Stomach (tissue), 9 donors: ENCODE results near the gene IFIH1. TPM values are rescaled to one million over a fixed set of nuclear protein-coding genes. Genes with fewer than 3 reads are reported as not detected.

ENCODE experiments used
- DNase-seq, 2 donors: peaks; one replicate each; pipeline versions ENCODE4 v3.0.0 to v3.0.0-alpha.2; 2013 to 2019
- H3K27ac ChIP-seq, 5 donors: fragments of 200-600 bp in 4 of 5; sonication (generic) in 4 of 5; one replicate each; pipeline ENCODE4 v1.5.1; 2013 to 2019; ENCODE audit warnings: mild to moderate bottlenecking in 1 of 5, moderate library complexity in 1 of 5
- H3K27me3 ChIP-seq, 3 donors: fragments of 200-600 bp; sonication (generic); one replicate each; pipeline ENCODE4 v1.5.1; 2017 to 2019; ENCODE audit warnings: mixed run types in 1 of 3
- H3K36me3 ChIP-seq, 4 donors: fragments of 200-600 bp; sonication (generic); 1 replicate in 3 of 4; 2 replicates in 1 of 4; pipeline ENCODE4 v1.5.1; 2016 to 2019
- H3K4me1 ChIP-seq, 4 donors: fragments of 200-600 bp; sonication (generic); one replicate each; pipeline ENCODE4 v1.5.1; 2016 to 2019
- H3K4me3 ChIP-seq, 4 donors: fragments of 200-600 bp; sonication (generic) in 3 of 4; one replicate each; pipeline ENCODE4 v1.5.1; 2016 to 2019; ENCODE audit warnings: mild to moderate bottlenecking in 1 of 4
- H3K9me3 ChIP-seq, 4 donors: fragments of 200-600 bp; sonication (generic); one replicate each; pipeline ENCODE4 v1.5.1; 2016 to 2019
- EP300 ChIP-seq: sonication (generic); formaldehyde crosslinking; IDR thresholded peaks from one replicate; pipeline ENCODE4 v1.6.1; 2017; ENCODE audit warnings: antibody characterized with exemption
- POLR2A ChIP-seq, 4 donors: fragments of 450-650 bp; IDR thresholded peaks; one replicate each; pipeline ENCODE4 v1.6.1; 2016; ENCODE audit warnings: antibody characterized with exemption in 4 of 4, control low read depth in 2 of 4, mild to moderate bottlenecking in 1 of 4, moderate library complexity in 1 of 4
- POLR2AphosphoS5 ChIP-seq, 3 donors: sonication (generic); formaldehyde crosslinking; IDR thresholded peaks; one replicate each; pipeline ENCODE4 v1.6.1; 2016; ENCODE audit warnings: antibody characterized with exemption in 3 of 3
- WGBS, 5 donors: extraction: QIAGEN DNeasy Blood & Tissue Kit in 3 of 5; methylation state at CpG; one replicate each; pipeline versions ENCODE4 v1.1.5 to v1.1.7; 2013 to 2018; 5-methylcytosine and 5-hydroxymethylcytosine counted together
- intact Hi-C: fragments of 100-400 bp; cut with DNase I; formaldehyde crosslinking; loops from one replicate; pipeline ENCODE4 v1.15.1; 2023; ENCODE audit warnings: low total_unique reads
- polyA plus RNA-seq, 3 donors: library from polyadenylated mRNA; stranded (reverse); fragments of 200-250 nt; gene quantifications; one replicate each; pipeline ENCODE4 v1.2.3, GENCODE V29; 2013
- total RNA-seq, 5 donors: library from RNA; depleted of rRNA; stranded (reverse); fragments of >200 nt; gene quantifications; one replicate each; pipeline versions ENCODE4 v1.1.0 to v1.2.3, GENCODE V29; 2014 to 2016
- TF ChIP-seq, protein P1 (sequence below), 7 experiments: fragments of 450-650 bp in 4 of 7; fragments of 200-600 bp in 3 of 7; sonication (generic) in 3 of 7; IDR thresholded peaks; one replicate each; pipeline ENCODE4 v1.5.1; 2016 to 2019; ENCODE audit warnings: antibody characterized with exemption in 7 of 7, control low read depth in 2 of 7, mild to moderate bottlenecking in 1 of 7
- donor health status: healthy with polysubstance abuse.
- donor health status: Bipolar disorder and iron deficiency.
- donor health status: healthy.

IFIH1 gene
- total and polyA plus RNA-seq, 8 donors, result 2.6 to 37.5 (median 10.1) TPM

DNA sequence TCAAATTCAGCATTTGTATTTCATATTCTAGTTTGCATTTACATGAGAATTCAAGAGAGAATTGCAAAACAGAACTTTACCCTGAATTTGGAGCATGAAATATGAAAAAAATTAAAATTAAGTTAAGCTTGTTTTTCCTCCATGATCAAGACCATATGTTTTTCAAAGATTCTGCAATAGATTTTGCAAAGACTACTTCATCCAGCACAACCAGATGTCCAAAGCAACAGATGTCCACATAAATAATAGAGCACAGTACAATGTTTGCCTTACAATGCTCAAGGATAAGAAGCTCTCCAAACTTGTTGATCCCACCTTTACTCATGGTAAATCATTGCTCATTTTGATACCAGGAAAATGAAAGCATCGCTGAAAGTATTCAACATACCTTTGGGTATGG, 100.9 kb downstream of the IFIH1 start:
- no peak for TF ChIP-seq POLR2AphosphoS5 (IDR thresholded peaks at IDR 0.05)
- no peak for TF ChIP-seq EP300
- TF ChIP-seq, protein P1, sequence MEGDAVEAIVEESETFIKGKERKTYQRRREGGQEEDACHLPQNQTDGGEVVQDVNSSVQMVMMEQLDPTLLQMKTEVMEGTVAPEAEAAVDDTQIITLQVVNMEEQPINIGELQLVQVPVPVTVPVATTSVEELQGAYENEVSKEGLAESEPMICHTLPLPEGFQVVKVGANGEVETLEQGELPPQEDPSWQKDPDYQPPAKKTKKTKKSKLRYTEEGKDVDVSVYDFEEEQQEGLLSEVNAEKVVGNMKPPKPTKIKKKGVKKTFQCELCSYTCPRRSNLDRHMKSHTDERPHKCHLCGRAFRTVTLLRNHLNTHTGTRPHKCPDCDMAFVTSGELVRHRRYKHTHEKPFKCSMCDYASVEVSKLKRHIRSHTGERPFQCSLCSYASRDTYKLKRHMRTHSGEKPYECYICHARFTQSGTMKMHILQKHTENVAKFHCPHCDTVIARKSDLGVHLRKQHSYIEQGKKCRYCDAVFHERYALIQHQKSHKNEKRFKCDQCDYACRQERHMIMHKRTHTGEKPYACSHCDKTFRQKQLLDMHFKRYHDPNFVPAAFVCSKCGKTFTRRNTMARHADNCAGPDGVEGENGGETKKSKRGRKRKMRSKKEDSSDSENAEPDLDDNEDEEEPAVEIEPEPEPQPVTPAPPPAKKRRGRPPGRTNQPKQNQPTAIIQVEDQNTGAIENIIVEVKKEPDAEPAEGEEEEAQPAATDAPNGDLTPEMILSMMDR (IDR thresholded peaks at IDR 0.05), result no peak
- no peak for TF ChIP-seq POLR2A (IDR thresholded peaks at IDR 0.05)
- WGBS, 5 donors, result 84 to 92% (median 89%) methylated on average over 1 of the region's 1 CpG
- DNase-seq, result peak in 1 of 2 donors; percentile 22
- Histone ChIP-seq H3K9me3 (no peaks in the 10 kb centered on the region), H3K36me3 (no peaks in the 10 kb centered on the region), H3K27me3 (no peaks in the 10 kb centered on the region), H3K4me1 (peaks cover 0 to 5% (median 0%) of the 10 kb centered on the region in 4 donors), H3K4me3 (no peak overlapping the region), H3K27ac (no peak overlapping the region)
- intact Hi-C loops, result no loop called here

Other genes starting within 250 kb of the IFIH1 start
- gene DPP4, start 244.5 kb downstream of the IFIH1 start, total RNA-seq, result 10 to 100 TPM in 2 of 5 donors, 1 to 10 TPM in 2, under 1 TPM in 1; 0.58 to 30.1 (median 7.6) TPM
- 1 to 10 TPM in 1 of 3 donors, under 1 TPM in 2; 0.15 to 3.1 (median 0.58) TPM for gene DPP4, start 244.5 kb downstream of the IFIH1 start, polyA plus RNA-seq
- 10 to 100 TPM in 1 of 5 donors, not detected in 4; 59.5 TPM for gene GCG, start 166.4 kb downstream of the IFIH1 start, total RNA-seq
- gene GCG, start 166.4 kb downstream of the IFIH1 start, polyA plus RNA-seq, result 1 to 10 TPM in 1 of 3 donors, under 1 TPM in 2; 0.50 to 4.7 (median 0.83) TPM
- gene FAP, start 75.2 kb downstream of the IFIH1 start, total RNA-seq, result 10 to 100 TPM in 2 of 5 donors, 1 to 10 TPM in 1, under 1 TPM in 1, not detected in 1; 0.87 to 15.1 (median 10.6) TPM
- gene FAP, start 75.2 kb downstream of the IFIH1 start, polyA plus RNA-seq, result 1 to 10 TPM in 2 of 3 donors, not detected in 1; 1.1 to 1.2 TPM
- gene GCA, start 25.4 kb upstream of the IFIH1 start, total RNA-seq, result 100 to 1,000 TPM in 1 of 5 donors, 10 to 100 TPM in 4; 10.1 to 239 (median 26.3) TPM
- gene GCA, start 25.4 kb upstream of the IFIH1 start, polyA plus RNA-seq, result 10 to 100 TPM; 17.9 to 28.4 (median 22.0) TPM